ENCODE measurements around the gene ENGASE. TPM values are rescaled to one million over a fixed set of nuclear protein-coding genes. Genes with fewer than 3 reads are reported as not detected.

ENGASE gene
- total and polyA plus RNA-seq, 2 of the 4 experiments (the other 2 are of a cell fraction), result 3.9 to 12.1 TPM

Other genes with a start within 250 kb of the ENGASE start
- 28.3 and 30.6 TPM in 2 replicates for gene USP36, start 234.0 kb upstream of the ENGASE start, total RNA-seq (2012; rRNA removed)
- gene USP36, start 234.0 kb upstream of the ENGASE start, polyA plus RNA-seq (2012; rRNA removed), result 38.3 and 39.7 TPM in 2 replicates
- gene CEP295NL, start 171.6 kb upstream of the ENGASE start, total RNA-seq (2012; rRNA removed), result 0.56 and 0.72 TPM in 2 replicates
- 0.11 and 0.31 TPM in 2 replicates for gene CEP295NL, start 171.6 kb upstream of the ENGASE start, polyA plus RNA-seq (2012; rRNA removed)
- 43.9 and 48.6 TPM in 2 replicates for gene TIMP2, start 149.4 kb upstream of the ENGASE start, total RNA-seq (2012; rRNA removed)
- gene TIMP2, start 149.4 kb upstream of the ENGASE start, polyA plus RNA-seq (2012; rRNA removed), result 352 and 416 TPM in 2 replicates
- gene LGALS3BP, start 94.9 kb upstream of the ENGASE start, total RNA-seq (2012; rRNA removed), result 33.7 and 34.7 TPM in 2 replicates
- 249 and 273 TPM in 2 replicates for gene LGALS3BP, start 94.9 kb upstream of the ENGASE start, polyA plus RNA-seq (2012; rRNA removed)
- gene CANT1, start 65.1 kb upstream of the ENGASE start, total RNA-seq (2012; rRNA removed), result 50.0 and 51.8 TPM in 2 replicates
- 73.4 and 90.7 TPM in 2 replicates for gene CANT1, start 65.1 kb upstream of the ENGASE start, polyA plus RNA-seq (2012; rRNA removed)
- gene C1QTNF1, start 50.7 kb upstream of the ENGASE start, total RNA-seq (2012; rRNA removed), result 1.7 and 3.4 TPM in 2 replicates
- 8.4 and 9.0 TPM in 2 replicates for gene C1QTNF1, start 50.7 kb upstream of the ENGASE start, polyA plus RNA-seq (2012; rRNA removed)